KOPT-K1 (cell line): ENCODE results near the gene PRKG1.

Experiments
- H3K27ac ChIP-seq: fragments of 200-600 bp; sonication (generic); 2 replicates; pipeline ENCODE4 v1.5.1; 2016; ENCODE audit warnings: antibody characterized with exemption, mild to moderate bottlenecking, low read depth, low read length; ENCODE audit not compliant: poor library complexity, severe bottlenecking
- H3K36me3 ChIP-seq: fragments of 200-600 bp; sonication (generic); 2 replicates; pipeline ENCODE4 v1.5.1; 2017; ENCODE audit warnings: antibody characterized with exemption, mild to moderate bottlenecking, low read length, moderate library complexity; ENCODE audit not compliant: insufficient read depth
- H3K9me3 ChIP-seq: fragments of 200-600 bp; sonication (generic); 2 replicates; pipeline ENCODE4 v1.5.1; 2017; ENCODE audit warnings: antibody characterized with exemption, low read length, mild to moderate bottlenecking; ENCODE audit not compliant: insufficient read depth, poor library complexity, severe bottlenecking

Gene PRKG1

GRCh38 chr10:51689536-51689935, 615.2 kb downstream of the PRKG1 start:
- Histone ChIP-seq H3K27ac (no peak overlapping the region), H3K36me3 (peaks cover 3% of the 10 kb centered on the region; the same call in 1 of the 2 replicates), H3K9me3 (peaks cover 4% of the 10 kb centered on the region)

DNA sequence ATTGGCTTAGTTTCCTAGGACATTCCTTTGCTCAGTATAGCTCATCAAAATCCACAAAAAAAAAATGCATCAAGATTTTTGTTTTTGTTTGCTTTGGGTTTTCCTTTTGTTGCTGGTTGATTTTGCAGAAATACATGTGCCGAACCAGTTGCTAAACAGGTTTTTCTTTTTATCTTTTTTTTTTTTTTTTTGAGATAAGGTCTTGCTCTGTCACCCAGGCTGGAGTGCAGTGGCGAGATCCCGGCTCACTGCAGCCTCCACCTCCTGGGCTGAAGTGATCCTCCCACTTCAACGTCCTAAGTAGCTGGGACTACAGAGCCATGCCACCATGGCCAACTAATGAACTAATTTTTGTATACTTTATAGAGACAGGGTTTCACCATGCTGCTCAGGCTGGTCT, 616.8 kb downstream of the PRKG1 start:
- no peak overlapping the region for H3K27ac ChIP-seq
- H3K9me3 ChIP-seq, result peaks cover 4% of the 10 kb centered on the region
- H3K36me3 ChIP-seq, result peaks cover 18% of the 10 kb centered on the region

- Histone ChIP-seq H3K27ac (no peak overlapping the region), H3K9me3 (peaks cover 3% of the 10 kb centered on the region), H3K36me3 (peaks cover 44% of the 10 kb centered on the region)
Measured at GRCh38 chr10:51694086-51694768, 619.9 kb downstream of the PRKG1 start.

- Histone ChIP-seq H3K27ac (no peak overlapping the region), H3K36me3 (peaks cover 44% of the 10 kb centered on the region), H3K9me3 (peaks cover 3% of the 10 kb centered on the region)
Measured at GRCh38 chr10:51696251-51696650, 622.0 kb downstream of the PRKG1 start.

DNA sequence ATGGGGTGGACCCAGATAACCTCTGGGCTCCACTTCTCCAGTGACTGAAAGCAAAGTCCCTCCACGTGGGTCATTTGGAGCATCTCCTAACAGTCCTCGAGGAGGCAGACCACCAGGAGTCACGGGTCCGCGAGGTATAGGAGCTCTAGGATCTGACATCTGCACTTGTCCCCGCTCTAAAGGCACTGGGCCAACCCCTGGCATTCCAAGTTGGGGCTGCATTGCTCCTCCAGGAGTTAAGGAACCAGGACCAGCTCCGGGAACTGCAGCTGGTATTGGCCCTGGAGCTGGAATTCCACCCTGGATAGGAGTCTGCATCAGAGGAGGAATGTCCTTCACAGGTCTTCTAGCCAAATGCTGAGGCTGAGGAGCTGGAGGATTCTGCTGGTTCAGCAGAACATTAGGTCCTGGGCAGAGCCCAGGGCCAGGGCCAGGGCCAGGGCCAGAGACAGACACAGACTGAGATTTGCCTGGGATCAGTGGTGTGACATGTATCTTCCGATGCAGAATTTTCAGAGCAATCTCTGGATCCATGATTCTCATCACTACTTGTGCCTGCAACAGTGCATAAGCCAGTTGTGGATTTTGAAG, 624.3 kb downstream of the PRKG1 start:
- H3K9me3 ChIP-seq, result peaks cover 9% of the 10 kb centered on the region
- peak overlapping the region; percentile 94 for H3K27ac ChIP-seq
- peaks cover 44% of the 10 kb centered on the region for H3K36me3 ChIP-seq

- H3K36me3 ChIP-seq, result peaks cover 44% of the 10 kb centered on the region
- H3K9me3 ChIP-seq, result peaks cover 9% of the 10 kb centered on the region
- peak overlapping the region; percentile 94 for H3K27ac ChIP-seq
Measured at GRCh38 chr10:51699145-51699474, 624.8 kb downstream of the PRKG1 start.

GRCh38 chr10:51699475-51700227, 625.4 kb downstream of the PRKG1 start, which contains the start of gene CSTF2T:
TSS of gene CSTF2T (minus strand) at chr10:51699595. CDS start at chr10:51699549, 46 bp downstream.
- Histone ChIP-seq H3K36me3 (peaks cover 40% of the 10 kb centered on the region), H3K9me3 (peaks cover 9% of the 10 kb centered on the region), H3K27ac (peak within 1 kb of the TSS; percentile 94)

DNA sequence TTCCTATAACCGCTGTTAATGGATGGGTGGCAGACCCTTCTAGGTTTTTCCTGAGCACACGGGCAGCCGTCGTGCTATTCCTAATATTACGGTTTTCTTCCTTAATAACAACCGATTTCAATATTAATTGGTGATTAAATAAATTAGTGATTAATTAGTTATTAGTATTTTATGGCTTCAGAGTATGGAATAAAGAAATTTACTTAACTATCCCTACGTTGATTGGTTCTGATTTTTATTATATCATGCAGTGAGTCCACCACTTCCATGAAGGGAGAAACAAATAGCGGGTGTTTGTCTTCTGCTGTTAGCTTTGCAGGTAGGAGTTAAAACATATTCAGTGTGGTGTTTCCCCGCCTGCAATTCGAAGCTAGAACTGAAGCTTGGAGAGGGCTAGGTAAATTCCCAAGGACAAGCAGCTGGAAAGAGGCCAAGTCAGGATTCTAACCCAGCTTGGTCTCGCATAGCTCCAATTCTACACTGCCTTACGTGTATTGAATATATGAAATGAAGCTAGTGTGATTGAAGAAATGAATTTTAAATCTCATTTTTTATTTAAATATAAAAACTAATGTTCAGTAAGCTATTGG, 626.0 kb downstream of the PRKG1 start:
- Histone ChIP-seq H3K36me3 (peaks cover 34% of the 10 kb centered on the region), H3K9me3 (peaks cover 9% of the 10 kb centered on the region), H3K27ac (peak overlapping the region; percentile 94)

- Histone ChIP-seq H3K9me3 (peaks cover 6% of the 10 kb centered on the region), H3K36me3 (no peaks in the 10 kb centered on the region), H3K27ac (no peak overlapping the region)
Measured at GRCh38 chr10:51705774-51706173, 631.5 kb downstream of the PRKG1 start.

GRCh38 chr10:51706225-51706624, 631.9 kb downstream of the PRKG1 start:
- Histone ChIP-seq H3K9me3 (peaks cover 6% of the 10 kb centered on the region), H3K27ac (no peak overlapping the region)

GRCh38 chr10:51707392-51707791, 633.1 kb downstream of the PRKG1 start:
- Histone ChIP-seq H3K9me3 (no peaks in the 10 kb centered on the region), H3K36me3 (no peaks in the 10 kb centered on the region), H3K27ac (no peak overlapping the region)

More at GRCh38 chr10:51706225-51706624, 631.9 kb downstream of the PRKG1 start:
- no peaks in the 10 kb centered on the region for H3K36me3 ChIP-seq

DNA sequence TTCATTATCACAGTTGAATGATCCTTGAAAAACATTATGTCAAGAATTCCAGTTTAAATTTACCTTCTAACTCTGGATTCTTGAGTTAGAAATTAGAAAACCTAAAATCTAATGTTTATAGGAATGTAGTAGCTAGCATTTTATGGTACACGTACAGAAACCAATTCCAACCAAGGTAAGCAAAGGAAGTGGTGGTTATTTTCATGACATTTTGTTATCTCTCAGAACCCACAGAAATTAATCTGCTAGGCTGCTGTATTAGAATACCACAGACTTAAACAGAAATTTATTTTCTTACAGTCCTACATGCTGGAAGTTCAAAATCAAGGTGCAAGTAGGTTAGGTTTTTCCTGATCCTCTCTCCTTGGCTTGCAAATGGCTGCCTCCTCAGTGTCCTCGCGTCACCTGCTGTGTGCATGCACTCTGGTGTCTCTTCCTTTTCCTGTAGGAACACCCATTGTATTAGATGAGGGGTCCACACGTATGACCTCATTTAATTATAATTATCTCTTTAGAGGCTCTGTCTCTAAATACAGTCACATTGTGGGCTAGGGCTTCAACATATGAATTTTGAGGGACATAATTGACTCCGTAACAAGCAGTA, 633.6 kb downstream of the PRKG1 start:
- no peak overlapping the region for H3K27ac ChIP-seq
- no peaks in the 10 kb centered on the region for H3K36me3 ChIP-seq
- no peaks in the 10 kb centered on the region for H3K9me3 ChIP-seq

DNA sequence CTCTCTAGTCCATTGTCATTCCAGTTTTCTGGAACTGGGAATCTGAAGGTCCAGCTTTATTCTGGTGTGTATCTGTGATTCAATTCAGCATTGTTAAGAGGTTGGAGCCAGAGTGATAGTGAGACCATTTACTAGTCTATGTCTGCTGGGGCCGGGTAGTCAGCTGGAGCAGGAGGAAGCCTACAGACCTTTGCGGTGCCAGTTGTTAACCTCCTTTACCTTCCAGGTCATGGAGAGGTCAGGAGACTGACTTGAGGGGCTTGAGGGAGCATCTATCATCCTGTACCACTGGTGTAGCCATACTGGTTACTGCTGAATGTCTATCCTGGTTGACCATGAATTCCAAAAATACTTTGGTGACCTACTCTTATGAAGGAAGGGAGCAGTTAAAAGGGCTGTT, 634.3 kb downstream of the PRKG1 start:
- no peak overlapping the region for H3K27ac ChIP-seq
- H3K36me3 ChIP-seq, result no peaks in the 10 kb centered on the region
- no peaks in the 10 kb centered on the region for H3K9me3 ChIP-seq

DNA sequence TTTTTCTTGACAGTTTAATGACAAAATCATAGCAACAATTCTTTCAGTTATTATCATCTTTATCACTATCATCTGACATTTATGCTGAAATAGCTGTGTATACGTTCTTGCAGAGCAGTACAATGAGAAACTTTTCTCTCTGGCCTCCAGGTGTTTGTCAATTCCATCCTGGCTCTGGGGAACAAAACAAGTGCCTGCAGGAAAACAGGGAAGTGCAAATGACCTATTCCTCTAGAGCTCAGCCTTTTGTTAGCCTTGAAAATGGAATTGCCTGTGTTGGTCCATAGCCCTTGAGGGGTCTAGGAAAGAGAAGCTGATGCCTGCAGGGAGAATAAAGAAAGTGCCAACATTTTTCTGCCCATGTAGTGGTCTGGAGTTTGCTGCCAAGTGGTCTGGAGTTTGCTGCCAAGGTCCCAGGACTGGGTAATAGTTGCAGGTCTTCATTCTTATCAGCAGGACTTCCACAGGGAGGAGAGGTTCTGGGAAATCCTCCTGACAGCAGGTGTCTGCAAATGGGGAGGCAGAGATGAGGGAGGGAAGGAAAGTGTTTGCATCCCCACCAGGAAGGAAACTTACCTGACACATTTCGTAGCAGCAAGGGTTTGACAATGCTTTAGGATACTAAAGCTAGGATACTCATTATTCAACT, 635.2 kb downstream of the PRKG1 start:
- no peaks in the 10 kb centered on the region for H3K36me3 ChIP-seq
- no peaks in the 10 kb centered on the region for H3K9me3 ChIP-seq
- H3K27ac ChIP-seq, result no peak overlapping the region
